GM12873 (cell line): Measurements from ENCODE around the gene NMBR.
A peak's percentile ranks its signal among the peaks of the same experiment; 100 is the strongest.

ENCODE experiments used
- TF ChIP-seq, protein P1 (sequence below): IDR thresholded peaks from 2 replicates; pipeline ENCODE4 v1.5.1; 2012; ENCODE audit warnings: low read depth, mild to moderate bottlenecking, moderate library complexity, low read length, control low read depth; ENCODE audit not compliant: insufficient read depth; ENCODE audit errors: missing control alignments

Gene NMBR

GRCh38 chr6:142118925-142119324, 28.0 kb downstream of the NMBR start:
- TF ChIP-seq, protein P1, sequence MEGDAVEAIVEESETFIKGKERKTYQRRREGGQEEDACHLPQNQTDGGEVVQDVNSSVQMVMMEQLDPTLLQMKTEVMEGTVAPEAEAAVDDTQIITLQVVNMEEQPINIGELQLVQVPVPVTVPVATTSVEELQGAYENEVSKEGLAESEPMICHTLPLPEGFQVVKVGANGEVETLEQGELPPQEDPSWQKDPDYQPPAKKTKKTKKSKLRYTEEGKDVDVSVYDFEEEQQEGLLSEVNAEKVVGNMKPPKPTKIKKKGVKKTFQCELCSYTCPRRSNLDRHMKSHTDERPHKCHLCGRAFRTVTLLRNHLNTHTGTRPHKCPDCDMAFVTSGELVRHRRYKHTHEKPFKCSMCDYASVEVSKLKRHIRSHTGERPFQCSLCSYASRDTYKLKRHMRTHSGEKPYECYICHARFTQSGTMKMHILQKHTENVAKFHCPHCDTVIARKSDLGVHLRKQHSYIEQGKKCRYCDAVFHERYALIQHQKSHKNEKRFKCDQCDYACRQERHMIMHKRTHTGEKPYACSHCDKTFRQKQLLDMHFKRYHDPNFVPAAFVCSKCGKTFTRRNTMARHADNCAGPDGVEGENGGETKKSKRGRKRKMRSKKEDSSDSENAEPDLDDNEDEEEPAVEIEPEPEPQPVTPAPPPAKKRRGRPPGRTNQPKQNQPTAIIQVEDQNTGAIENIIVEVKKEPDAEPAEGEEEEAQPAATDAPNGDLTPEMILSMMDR = no peak

DNA sequence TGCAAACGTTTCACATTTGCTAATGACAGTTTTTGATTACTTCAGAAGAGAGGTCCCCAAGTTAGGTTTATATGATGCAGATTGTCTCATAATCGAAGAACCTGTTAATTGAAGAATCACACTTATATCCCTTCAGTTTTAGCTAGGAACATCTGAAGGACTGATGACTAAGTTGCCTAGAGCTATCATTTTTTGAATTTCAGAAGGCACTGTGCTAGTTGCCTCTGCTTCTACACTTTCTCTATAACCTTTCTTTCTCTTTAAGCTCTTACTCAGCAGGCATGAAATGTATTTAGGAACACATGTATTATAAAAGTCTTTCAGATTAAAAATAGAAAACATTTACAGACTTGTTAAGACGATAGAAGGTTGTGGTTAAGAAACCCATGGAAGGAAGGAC, 28.6 kb downstream of the NMBR start:
- TF ChIP-seq, protein P1 = no peak

DNA sequence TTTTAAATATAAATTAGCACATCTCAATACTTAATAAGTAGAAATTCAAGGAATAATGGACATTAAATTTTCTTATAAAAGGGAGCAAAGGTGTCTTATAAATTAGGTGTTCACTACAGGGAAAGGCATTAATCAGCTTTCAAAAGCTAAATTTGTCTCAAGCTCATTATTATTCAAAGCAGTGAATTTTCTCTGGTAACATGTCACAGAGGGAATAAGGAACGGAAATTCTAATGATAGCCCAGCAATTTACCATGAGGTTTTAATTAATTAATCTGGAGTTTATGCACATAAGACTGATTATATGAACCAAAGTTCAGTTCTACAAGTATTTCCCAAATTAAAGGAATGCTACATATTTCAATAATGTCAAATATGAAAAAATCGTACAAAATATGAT, 29.6 kb downstream of the NMBR start:
- TF ChIP-seq, protein P1 = no peak

- TF ChIP-seq, protein P1 = peak; percentile 67
These were observed 34.4 kb downstream of the NMBR start for GRCh38 chr6:142112451-142113061.

DNA sequence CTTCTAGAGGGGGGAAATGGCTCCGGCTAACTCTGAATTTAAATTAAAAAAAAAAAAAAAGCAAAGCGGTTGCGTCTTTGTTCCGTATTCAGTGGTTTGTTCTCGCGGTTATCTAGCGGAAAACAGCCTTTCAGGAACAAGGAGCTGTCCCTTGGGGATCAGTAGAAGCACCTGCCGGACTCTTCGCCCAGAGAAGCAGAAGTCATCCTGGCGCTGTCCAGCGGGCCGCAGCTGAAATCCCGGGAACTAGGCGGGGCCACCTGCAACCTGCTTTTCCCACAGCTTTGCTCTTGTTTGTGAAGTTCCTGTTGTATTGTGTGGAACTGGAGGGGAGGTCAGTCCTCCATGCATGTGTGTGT, 58.1 kb downstream of the NMBR start:
- TF ChIP-seq, protein P1 = no peak

- TF ChIP-seq, protein P1 = no peak
These were observed 58.7 kb downstream of the NMBR start for GRCh38 chr6:142087950-142088857.

GRCh38 chr6:142079130-142079529, 67.8 kb downstream of the NMBR start:
- TF ChIP-seq, protein P1 = no peak
